ENCODE data around the gene CENPT. TPM values are rescaled to one million over a fixed set of nuclear protein-coding genes. Genes with fewer than 3 reads are reported as not detected.

The CENPT gene
- total RNA-seq, 1 donor from 2014 or later, result 83.5 TPM

DNA sequence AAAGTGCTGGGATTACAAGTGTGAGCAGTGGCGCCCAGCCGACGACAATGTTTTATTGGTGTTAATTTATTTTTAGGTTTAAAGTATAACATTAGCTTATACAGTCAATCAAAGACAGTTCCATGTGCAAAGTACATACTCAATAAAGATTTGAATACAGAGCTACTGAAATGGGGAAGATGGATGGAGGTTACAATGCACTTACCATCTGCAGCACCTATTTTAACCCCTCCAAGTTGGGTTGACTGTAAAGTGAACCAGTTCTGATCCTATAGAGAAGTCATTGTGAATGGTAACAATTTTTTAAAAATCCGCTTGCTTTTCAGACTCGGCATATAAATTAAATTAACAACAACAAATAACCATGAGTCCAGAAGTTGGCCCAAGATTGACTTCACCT, 44.9 kb upstream of the CENPT start:
- H3K36me3 Mint-ChIP-seq (ENCODE audit: low read depth), result no peaks in the 10 kb centered on the region
- DNase-seq (ENCODE audit: low read depth, low spot score), result no peak
- no peaks in the 10 kb centered on the region for H3K27me3 Mint-ChIP-seq (ENCODE audit: low read depth)
- no peak overlapping the region for H3K27ac Mint-ChIP-seq (ENCODE audit: unreplicated experiment)
- TF ChIP-seq CTCF (conservative IDR thresholded peaks at IDR 0.05), result no peak
- H3K9me3 Mint-ChIP-seq, result no peaks in the 10 kb centered on the region
- H3K4me3 Mint-ChIP-seq, result peak overlapping the region; percentile 83
- peaks cover 33% of the 10 kb centered on the region for H3K4me1 Mint-ChIP-seq

DNA sequence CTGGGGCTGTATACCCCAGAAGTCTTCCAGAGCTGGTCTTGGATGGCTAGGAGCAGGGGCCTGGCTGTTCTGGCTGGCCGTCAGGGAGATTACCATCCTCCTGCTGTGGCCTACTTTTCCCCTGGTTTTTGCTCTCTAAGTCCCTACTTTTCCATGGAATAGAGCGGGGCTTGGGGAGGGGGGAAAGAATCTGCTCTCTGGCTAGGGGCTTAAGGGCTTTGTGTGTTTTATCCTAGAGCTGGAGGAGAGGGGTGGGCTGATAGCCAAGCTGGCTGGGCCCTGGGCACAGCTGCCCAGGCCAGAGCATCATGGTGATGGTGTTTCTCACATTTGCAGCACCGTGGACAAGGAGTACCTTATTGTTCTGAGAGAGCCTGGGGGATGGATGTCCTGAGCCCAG, 40.8 kb upstream of the CENPT start:
- Mint-ChIP-seq H3K36me3 (ENCODE audit: low read depth) (peaks cover 2% of the 10 kb centered on the region), H3K9me3 (no peaks in the 10 kb centered on the region), H3K27ac (ENCODE audit: unreplicated experiment) (no peak overlapping the region), H3K4me3 (no peak overlapping the region), H3K27me3 (ENCODE audit: low read depth) (no peaks in the 10 kb centered on the region), H3K4me1 (peaks cover 15% of the 10 kb centered on the region)
- no peak for DNase-seq (ENCODE audit: low read depth, low spot score)
- TF ChIP-seq CTCF (conservative IDR thresholded peaks at IDR 0.05), result no peak

DNA sequence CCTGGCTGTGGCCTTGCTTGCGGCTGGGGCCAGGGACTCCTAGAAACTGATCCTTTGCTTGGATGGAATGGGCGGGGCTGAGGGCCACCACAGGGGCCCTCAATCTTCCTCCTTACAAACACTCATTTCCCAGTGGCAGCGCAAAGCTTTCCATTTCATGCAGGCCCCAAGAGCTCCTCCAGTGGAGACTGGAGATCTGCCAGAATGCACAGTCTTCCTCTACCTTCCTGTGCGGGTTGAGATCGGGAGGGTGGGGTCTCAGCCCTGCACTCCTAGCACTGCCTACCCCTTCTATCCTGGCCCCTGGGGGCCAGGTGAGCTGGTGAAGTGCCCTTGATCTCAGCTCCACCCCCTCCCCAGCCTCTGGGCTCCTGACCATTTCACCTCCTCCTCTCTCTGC, 38.9 kb upstream of the CENPT start:
- H3K9me3 Mint-ChIP-seq, result no peaks in the 10 kb centered on the region
- no peaks in the 10 kb centered on the region for H3K27me3 Mint-ChIP-seq (ENCODE audit: low read depth)
- peaks cover 2% of the 10 kb centered on the region for H3K36me3 Mint-ChIP-seq (ENCODE audit: low read depth)
- peak overlapping the region; percentile 59 for H3K27ac Mint-ChIP-seq (ENCODE audit: unreplicated experiment)
- DNase-seq (ENCODE audit: low read depth, low spot score), result no peak
- H3K4me3 Mint-ChIP-seq, result no peak overlapping the region
- TF ChIP-seq CTCF (conservative IDR thresholded peaks at IDR 0.05), result no peak
- peaks cover 5% of the 10 kb centered on the region for H3K4me1 Mint-ChIP-seq

- no peak overlapping the region for H3K4me3 Mint-ChIP-seq
- peaks cover 5% of the 10 kb centered on the region for H3K4me1 Mint-ChIP-seq
- DNase-seq (ENCODE audit: low read depth, low spot score), result no peak
- no peak overlapping the region for H3K27ac Mint-ChIP-seq (ENCODE audit: unreplicated experiment)
- H3K36me3 Mint-ChIP-seq (ENCODE audit: low read depth), result peaks cover 2% of the 10 kb centered on the region
- H3K9me3 Mint-ChIP-seq, result no peaks in the 10 kb centered on the region
- no peak for TF ChIP-seq CTCF (conservative IDR thresholded peaks at IDR 0.05)
- H3K27me3 Mint-ChIP-seq (ENCODE audit: low read depth), result no peaks in the 10 kb centered on the region
Observed at GRCh38 chr16:67885976-67886375, 38.5 kb upstream of the CENPT start.

DNA sequence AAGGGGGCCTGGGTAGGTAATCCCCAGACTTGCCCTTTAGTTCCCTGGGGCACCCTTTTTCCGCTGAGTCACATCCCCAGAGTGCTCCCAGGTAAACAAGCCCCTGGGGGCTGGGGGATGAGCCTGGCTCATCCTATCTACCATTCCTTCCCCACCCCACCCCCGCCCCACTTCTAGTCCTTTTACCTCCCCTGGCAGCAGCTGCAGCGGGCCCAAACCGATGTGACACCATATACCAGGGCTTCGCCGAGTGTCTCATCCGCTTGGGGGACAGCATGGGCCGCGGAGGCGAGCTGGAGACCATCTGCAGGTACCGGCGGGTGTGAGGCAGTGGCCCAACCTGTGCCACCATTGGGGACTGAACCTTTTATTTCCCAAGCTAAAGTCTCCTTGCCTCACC, 38.1 kb upstream of the CENPT start:
- peaks cover 5% of the 10 kb centered on the region for H3K4me1 Mint-ChIP-seq
- no peak for TF ChIP-seq CTCF (conservative IDR thresholded peaks at IDR 0.05)
- no peaks in the 10 kb centered on the region for H3K27me3 Mint-ChIP-seq (ENCODE audit: low read depth)
- no peak overlapping the region for H3K4me3 Mint-ChIP-seq
- H3K36me3 Mint-ChIP-seq (ENCODE audit: low read depth), result peaks cover 2% of the 10 kb centered on the region
- DNase-seq (ENCODE audit: low read depth, low spot score), result no peak
- no peak overlapping the region for H3K27ac Mint-ChIP-seq (ENCODE audit: unreplicated experiment)
- no peaks in the 10 kb centered on the region for H3K9me3 Mint-ChIP-seq

DNA sequence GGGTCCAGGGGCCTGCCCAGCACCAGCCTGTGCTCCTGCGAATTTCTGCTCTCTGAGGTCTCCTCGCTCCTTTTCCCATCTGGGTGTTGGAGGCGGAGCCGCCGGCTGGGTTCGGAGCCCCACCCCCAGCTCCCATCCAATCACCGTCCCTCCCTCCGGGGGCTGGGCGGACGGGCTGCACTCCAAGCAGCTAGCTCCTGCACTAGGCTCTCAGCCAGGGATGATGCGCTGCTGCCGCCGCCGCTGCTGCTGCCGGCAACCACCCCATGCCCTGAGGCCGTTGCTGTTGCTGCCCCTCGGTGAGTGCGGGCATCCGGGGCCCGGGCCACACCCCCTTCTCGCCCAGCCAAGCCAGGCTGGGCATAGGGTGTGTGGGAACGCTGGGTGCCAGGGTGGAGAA, 37.2 kb upstream of the CENPT start, which contains the start of gene NRN1L:
Gene NRN1L, plus strand, starts transcription at position 202 of the 400 bp plus-strand sequence. Its CDS starts 19 bp downstream, at position 221.
- Mint-ChIP-seq H3K36me3 (ENCODE audit: low read depth) (peaks cover 5% of the 10 kb centered on the region), H3K9me3 (no peaks in the 10 kb centered on the region), H3K27me3 (ENCODE audit: low read depth) (no peaks in the 10 kb centered on the region), H3K27ac (ENCODE audit: unreplicated experiment) (no peak within 1 kb of the TSS), H3K4me3 (no peak within 1 kb of the TSS), H3K4me1 (peaks cover 5% of the 10 kb centered on the region)
- peak; percentile 72 for DNase-seq (ENCODE audit: low read depth, low spot score)
- no peak for TF ChIP-seq CTCF (conservative IDR thresholded peaks at IDR 0.05)

All from neural crest cell (in vitro differentiated cells).